ENCODE data around the gene MIER2. TPM values are rescaled to one million over a fixed set of nuclear protein-coding genes. Genes with fewer than 3 reads are reported as not detected.
A peak's percentile ranks its signal among the peaks of the same experiment; 100 is the strongest.

Gene MIER2
- polyA plus RNA-seq, 1 of the 3 experiments (the other 2 are of a cell fraction) = 15.9 TPM

DNA sequence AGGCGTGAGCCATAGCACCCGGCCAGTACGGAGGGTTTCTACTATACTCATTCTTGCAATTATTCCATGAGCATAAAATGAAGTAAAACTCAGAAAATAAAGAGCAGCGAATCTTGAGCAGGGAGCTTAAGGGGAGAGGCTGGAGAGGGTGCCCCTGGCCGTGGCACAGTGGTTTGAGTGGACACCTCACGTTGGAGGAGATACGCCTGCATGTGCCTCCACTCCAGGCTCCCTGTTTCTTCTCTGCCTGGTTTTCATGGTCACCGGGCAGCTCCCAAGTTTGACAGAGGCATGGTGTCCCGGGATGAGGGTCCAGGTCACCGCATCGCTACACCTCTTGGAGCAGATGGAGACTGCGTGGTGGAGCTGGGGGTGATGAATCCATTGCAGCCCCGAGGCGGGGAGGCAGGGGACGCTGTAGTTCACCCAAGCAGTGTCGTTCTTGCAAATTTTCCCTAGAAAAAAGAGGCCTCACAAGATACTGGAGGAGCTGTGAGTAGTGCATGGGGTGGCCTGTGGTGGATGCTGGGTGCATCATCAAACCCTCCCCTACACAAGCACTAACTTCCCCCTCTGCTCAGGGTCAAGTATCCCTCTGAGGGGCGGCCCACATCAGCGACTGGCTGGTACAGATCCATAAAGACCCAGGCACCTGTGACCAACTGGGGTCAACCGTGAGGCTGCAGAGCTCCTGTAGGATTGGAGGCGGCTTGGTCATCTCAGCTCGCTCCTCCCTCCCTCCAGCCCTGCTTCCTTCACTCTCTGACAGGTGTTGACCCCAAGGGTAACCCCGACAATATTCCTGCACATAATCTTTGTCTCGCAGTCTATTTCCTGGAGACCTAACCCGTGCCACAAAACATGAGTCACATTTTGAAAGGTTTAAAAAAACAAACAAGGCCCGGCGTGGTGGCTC, 3.6 kb upstream of the MIER2 start (continued):
- TF ChIP-seq, protein P1, sequence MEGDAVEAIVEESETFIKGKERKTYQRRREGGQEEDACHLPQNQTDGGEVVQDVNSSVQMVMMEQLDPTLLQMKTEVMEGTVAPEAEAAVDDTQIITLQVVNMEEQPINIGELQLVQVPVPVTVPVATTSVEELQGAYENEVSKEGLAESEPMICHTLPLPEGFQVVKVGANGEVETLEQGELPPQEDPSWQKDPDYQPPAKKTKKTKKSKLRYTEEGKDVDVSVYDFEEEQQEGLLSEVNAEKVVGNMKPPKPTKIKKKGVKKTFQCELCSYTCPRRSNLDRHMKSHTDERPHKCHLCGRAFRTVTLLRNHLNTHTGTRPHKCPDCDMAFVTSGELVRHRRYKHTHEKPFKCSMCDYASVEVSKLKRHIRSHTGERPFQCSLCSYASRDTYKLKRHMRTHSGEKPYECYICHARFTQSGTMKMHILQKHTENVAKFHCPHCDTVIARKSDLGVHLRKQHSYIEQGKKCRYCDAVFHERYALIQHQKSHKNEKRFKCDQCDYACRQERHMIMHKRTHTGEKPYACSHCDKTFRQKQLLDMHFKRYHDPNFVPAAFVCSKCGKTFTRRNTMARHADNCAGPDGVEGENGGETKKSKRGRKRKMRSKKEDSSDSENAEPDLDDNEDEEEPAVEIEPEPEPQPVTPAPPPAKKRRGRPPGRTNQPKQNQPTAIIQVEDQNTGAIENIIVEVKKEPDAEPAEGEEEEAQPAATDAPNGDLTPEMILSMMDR (IDR thresholded peaks at IDR 0.05) = no peak
- TF ChIP-seq, protein P2, sequence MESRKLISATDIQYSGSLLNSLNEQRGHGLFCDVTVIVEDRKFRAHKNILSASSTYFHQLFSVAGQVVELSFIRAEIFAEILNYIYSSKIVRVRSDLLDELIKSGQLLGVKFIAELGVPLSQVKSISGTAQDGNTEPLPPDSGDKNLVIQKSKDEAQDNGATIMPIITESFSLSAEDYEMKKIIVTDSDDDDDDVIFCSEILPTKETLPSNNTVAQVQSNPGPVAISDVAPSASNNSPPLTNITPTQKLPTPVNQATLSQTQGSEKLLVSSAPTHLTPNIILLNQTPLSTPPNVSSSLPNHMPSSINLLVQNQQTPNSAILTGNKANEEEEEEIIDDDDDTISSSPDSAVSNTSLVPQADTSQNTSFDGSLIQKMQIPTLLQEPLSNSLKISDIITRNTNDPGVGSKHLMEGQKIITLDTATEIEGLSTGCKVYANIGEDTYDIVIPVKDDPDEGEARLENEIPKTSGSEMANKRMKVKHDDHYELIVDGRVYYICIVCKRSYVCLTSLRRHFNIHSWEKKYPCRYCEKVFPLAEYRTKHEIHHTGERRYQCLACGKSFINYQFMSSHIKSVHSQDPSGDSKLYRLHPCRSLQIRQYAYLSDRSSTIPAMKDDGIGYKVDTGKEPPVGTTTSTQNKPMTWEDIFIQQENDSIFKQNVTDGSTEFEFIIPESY (IDR thresholded peaks at IDR 0.05; ENCODE audit: borderline replicate concordance, low read depth) = no peak
- TF ChIP-seq, protein P3, sequence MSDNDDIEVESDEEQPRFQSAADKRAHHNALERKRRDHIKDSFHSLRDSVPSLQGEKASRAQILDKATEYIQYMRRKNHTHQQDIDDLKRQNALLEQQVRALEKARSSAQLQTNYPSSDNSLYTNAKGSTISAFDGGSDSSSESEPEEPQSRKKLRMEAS (IDR thresholded peaks at IDR 0.05; ENCODE audit: low read depth) = no peak
- TF ChIP-seq JUND (IDR thresholded peaks at IDR 0.05) (no peak), RAD21 (IDR thresholded peaks at IDR 0.05; ENCODE audit: low read length) (no peak), TAF1 (IDR thresholded peaks at IDR 0.05; ENCODE audit: borderline replicate concordance, low read depth, low read length) (no peak)
- TF ChIP-seq, protein P4, sequence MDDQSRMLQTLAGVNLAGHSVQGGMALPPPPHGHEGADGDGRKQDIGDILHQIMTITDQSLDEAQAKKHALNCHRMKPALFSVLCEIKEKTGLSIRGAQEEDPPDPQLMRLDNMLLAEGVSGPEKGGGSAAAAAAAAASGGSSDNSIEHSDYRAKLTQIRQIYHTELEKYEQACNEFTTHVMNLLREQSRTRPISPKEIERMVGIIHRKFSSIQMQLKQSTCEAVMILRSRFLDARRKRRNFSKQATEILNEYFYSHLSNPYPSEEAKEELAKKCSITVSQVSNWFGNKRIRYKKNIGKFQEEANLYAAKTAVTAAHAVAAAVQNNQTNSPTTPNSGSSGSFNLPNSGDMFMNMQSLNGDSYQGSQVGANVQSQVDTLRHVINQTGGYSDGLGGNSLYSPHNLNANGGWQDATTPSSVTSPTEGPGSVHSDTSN (IDR thresholded peaks at IDR 0.05) = no peak

DNA sequence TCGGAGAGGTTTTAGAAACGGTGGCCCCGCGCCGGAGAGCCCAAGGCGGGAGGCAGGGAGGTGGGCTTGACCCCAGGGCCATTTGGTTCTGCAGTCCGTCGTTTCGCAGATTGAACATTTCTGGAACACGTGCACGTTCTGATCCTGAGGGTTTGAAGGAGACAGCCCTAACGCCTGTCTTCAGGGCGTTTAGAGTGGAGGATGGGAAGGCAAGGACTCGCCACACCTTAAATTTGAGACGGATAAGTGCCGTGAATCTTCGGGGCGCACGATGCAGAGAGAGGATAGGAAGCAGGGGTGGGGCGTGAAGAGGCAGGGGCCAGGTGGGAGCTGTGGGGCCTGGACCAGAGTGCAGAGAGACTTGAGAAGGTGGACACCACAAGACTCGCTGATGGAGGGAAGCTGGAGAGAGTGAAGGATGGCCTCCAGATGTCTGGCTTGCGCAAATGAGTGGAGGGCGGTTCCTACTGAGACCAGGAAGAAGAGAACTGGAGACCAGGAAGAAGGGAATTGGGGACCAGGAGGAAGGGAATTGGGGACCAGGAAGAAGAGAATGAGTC, 804 bp upstream of the MIER2 start:
- H3K27me3 ChIP-seq (ENCODE audit: insufficient read depth) = no peaks in the 10 kb centered on the region
- 72% methylated on average over 23 of the region's 23 CpGs for WGBS (ENCODE audit: low lambda C conversion rate)
- H3K4me2 ChIP-seq = peak overlapping the region; percentile 57; the same call in 1 of the 2 replicates
- ChIA-PET POLR2A (interaction anchor here (0.8 kb wide), 1 partner anchor 32 kb away, joined by 3 read pairs; no protein-coding TSS in a partner anchor), CTCF (interaction anchor here (1.0 kb wide), 1 partner anchor 161 kb away, joined by 5 read pairs; no protein-coding TSS in a partner anchor)
- H3F3A ChIP-seq (replicated peaks; ENCODE audit: insufficient read depth) = no peaks in the 10 kb centered on the region
- peak overlapping the region; percentile 85; the same call in 1 of the 2 replicates for H2AFZ ChIP-seq (ENCODE audit: low read depth)
- TF ChIP-seq MEF2A (IDR thresholded peaks at IDR 0.05; ENCODE audit: borderline replicate concordance, low read depth) = no peak
- TF ChIP-seq POLR2AphosphoS5 (IDR thresholded peaks at IDR 0.05; ENCODE audit: low read depth, low read length) = no peak
- TF ChIP-seq, protein P3 (IDR thresholded peaks at IDR 0.05; ENCODE audit: low read depth) = no peak
- TF ChIP-seq, protein P5, sequence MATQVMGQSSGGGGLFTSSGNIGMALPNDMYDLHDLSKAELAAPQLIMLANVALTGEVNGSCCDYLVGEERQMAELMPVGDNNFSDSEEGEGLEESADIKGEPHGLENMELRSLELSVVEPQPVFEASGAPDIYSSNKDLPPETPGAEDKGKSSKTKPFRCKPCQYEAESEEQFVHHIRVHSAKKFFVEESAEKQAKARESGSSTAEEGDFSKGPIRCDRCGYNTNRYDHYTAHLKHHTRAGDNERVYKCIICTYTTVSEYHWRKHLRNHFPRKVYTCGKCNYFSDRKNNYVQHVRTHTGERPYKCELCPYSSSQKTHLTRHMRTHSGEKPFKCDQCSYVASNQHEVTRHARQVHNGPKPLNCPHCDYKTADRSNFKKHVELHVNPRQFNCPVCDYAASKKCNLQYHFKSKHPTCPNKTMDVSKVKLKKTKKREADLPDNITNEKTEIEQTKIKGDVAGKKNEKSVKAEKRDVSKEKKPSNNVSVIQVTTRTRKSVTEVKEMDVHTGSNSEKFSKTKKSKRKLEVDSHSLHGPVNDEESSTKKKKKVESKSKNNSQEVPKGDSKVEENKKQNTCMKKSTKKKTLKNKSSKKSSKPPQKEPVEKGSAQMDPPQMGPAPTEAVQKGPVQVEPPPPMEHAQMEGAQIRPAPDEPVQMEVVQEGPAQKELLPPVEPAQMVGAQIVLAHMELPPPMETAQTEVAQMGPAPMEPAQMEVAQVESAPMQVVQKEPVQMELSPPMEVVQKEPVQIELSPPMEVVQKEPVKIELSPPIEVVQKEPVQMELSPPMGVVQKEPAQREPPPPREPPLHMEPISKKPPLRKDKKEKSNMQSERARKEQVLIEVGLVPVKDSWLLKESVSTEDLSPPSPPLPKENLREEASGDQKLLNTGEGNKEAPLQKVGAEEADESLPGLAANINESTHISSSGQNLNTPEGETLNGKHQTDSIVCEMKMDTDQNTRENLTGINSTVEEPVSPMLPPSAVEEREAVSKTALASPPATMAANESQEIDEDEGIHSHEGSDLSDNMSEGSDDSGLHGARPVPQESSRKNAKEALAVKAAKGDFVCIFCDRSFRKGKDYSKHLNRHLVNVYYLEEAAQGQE (IDR thresholded peaks at IDR 0.05; ENCODE audit: low read depth, low read length) = no peak
- TF ChIP-seq EZH2phosphoT487 (IDR thresholded peaks at IDR 0.05; ENCODE audit: borderline replicate concordance, low read depth) = no peak
- TF ChIP-seq GABPA (IDR thresholded peaks at IDR 0.05; ENCODE audit: low read depth) = no peak
- TF ChIP-seq, protein P6, sequence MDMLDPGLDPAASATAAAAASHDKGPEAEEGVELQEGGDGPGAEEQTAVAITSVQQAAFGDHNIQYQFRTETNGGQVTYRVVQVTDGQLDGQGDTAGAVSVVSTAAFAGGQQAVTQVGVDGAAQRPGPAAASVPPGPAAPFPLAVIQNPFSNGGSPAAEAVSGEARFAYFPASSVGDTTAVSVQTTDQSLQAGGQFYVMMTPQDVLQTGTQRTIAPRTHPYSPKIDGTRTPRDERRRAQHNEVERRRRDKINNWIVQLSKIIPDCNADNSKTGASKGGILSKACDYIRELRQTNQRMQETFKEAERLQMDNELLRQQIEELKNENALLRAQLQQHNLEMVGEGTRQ (IDR thresholded peaks at IDR 0.05; ENCODE audit: borderline replicate concordance, low read depth, low read length) = no peak
- H4K20me1 ChIP-seq (ENCODE audit: insufficient read depth) = peaks cover 32% of the 10 kb centered on the region
- peak overlapping the region; percentile 39 to 70; a peak in 2 of 4 replicates for H3K4me3 ChIP-seq (ENCODE audit: low read depth in 2 of 2, low read length in 1 of 2)
- DNase-seq = no peak
- H3K79me2 ChIP-seq (ENCODE audit: insufficient read depth) = peaks cover 38% of the 10 kb centered on the region
- H3K9me2 ChIP-seq = no peaks in the 10 kb centered on the region
- peaks cover 3 to 5% of the 10 kb centered on the region in 2 experiments for H3K36me3 ChIP-seq (replicated peaks in 1 of 2; ENCODE audit: control insufficient read depth in 1 of 2, insufficient read depth in 2 of 2, low read length in 1 of 2)
- no peaks in the 10 kb centered on the region for H3K9me3 ChIP-seq
- no peak overlapping the region for H3K9ac ChIP-seq
- no peak overlapping the region for H3K27ac ChIP-seq (ENCODE audit: low read depth in 2 of 2, low read length in 1 of 2)
- H3K4me1 ChIP-seq (ENCODE audit: control insufficient read depth in 1 of 2, insufficient read depth in 2 of 2, low read depth in 1 of 2, low read length in 1 of 2) = peaks cover 20 to 31% of the 10 kb centered on the region in 2 experiments
